Fibroblast of upper back skin (primary cell): ENCODE data around the gene UFC1.
"Not testable (repeated sequence)": the region's sequence is repeated elsewhere in the genome, so short reads cannot be mapped to it uniquely, and the experiment has no call there.

ENCODE experiments used
- DNase-seq: peaks from one replicate; pipeline ENCODE4 v3.0.0-alpha.2; 2013

The UFC1 gene

GRCh38 chr1:161153682-161154337, at the start of gene UFC1:
TSS of gene UFC1 (plus strand) at chr1:161153978. CDS start at chr1:161153998, 20 bp downstream.
- peak; percentile 88 for DNase-seq

DNA sequence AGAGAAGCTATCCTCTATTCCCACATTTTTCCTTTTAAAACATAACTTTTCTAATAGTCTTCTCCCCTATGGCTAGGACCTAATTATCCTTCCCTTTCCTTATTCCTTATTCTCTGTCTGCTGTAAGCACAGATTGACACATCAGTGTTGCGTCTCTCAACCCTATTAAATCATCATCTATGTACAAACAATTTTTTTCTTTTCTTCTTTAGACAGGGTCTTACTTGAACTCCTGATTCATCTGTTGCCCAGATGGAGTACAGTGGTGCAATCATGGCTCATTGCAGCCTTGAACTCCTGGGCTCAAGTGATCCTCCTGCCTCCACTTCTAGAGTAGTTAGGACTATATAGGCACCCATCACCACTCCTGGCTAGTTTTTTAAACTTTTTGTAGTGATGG, 47.3 kb upstream of the UFC1 start:
- DNase-seq = no peak

DNA sequence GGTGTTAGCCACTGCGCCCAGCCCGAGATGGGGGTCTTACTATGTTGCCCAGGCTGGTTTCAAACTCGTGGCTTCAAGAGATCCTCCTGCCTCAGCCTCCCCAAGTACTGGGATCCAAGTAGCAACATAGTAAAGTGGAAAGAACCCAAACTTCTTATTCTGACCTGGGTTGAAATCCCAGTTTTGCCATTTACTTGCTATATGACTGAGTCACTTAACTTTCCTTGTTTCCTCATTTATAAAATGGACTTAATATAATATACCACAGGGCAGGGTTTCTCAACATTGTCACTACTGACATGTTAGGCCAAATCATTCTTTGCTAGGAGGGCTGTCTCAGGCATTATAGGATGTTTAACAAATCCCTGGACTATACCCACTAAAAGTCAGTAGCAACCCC, 42.7 kb upstream of the UFC1 start:
- no peak for DNase-seq

DNA sequence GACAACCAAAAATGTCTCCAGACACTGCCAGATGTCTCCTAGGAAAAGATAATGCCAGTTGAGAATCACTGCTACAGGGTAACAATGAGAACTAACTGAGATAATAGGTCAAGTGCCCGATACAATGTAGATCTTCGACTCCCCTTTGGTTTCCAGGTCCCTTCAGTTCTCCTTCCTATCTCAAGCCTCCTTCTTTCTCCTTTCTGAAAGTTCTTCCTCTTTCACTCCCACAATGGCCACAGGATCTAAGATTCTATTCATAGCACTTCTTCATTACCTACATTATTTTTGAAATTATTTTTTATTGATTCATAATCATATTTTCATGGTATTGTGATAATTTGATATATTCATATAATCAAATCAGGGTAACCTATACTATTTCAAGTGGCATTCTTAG, 42.3 kb upstream of the UFC1 start:
- DNase-seq = no peak

GRCh38 chr1:161113915-161114314, 39.9 kb upstream of the UFC1 start:
- DNase-seq = no peak

DNA sequence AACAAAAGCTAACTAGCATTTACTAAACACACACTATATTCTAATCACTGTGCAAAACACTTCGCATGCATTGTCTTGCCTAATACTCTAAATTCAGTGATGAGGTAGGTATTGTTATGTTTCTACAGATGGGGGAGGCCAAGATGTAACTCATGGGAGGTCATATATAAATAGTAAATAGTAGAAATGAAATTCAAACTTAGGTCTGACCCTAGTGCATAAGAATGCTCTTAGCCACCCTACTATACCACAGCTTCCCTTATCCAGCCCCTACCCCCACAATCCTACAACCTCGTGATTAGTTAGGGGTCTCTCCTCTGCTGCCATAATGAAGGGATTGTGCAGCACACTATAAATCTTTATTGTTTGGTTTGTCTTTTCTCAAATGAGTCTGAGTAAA, 39.2 kb upstream of the UFC1 start:
- no peak for DNase-seq

DNA sequence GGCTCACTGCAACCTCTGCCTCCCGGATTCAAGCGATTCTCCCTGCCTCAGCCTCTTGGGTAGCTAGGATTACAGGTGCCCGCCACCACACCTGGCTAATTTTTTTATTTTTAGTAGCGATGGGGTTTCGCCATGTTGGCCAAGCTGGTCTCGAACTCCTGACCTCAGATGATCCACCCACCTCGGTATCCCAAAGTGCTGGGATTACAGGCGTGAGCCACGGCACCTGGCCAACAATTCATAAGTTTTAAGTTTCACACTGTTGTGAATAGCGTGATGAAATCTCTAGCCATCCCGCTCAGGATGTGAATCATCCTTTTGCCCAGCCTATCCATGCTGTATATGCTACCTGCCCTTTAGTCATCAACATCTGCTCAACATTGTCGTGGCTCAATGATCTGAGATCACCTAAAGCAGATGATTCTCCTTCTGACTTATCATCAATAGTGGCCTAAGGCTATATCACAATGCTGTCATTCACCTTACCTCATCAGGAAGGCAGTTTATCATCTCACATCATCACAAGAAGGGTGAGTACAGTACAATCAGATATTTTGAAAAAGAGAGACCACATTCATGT, 38.6 kb upstream of the UFC1 start:
- DNase-seq = peak; percentile 90

- DNase-seq = not testable (repeated sequence)
Measured at GRCh38 chr1:161115961-161116360, 37.8 kb upstream of the UFC1 start.

DNA sequence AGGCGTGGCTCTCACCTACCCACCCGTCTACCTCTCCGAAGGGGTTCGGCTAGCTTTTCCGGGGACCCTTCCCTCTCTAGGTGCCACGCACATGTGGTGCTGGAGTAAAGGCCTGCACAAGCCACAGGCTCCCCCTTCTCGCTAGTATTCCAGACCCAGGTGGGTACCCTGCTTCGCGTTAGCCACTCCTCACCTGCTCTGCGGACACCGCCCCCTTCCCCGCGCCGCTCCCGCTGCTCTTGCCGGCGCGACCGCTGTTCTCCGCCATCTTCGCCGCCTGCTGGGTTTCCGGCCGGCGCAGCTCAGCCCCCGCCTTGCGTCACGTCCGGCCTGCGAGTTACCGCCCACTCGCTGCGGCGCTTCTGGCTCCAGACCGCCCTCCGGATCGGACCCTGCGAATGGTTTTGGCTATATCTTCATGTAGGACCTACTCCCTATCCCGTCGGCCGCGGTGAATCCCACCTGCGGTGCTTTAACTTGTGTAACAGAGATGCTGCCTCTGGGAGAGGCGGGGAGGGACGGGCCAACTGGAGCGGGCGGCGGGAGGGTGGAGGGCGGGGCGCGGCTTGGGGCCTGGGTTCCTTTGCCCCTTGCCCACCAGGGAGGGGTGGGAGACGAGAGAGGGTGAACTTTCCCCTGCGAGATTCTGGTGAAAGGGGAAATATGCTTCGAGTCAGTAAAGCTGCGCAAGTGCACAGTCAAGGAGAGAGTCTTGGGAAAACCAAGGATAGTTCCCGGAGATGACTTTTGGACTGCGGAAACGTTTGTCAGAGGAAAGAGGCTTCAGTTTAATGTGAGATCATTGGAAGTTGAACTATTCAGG, 35.8 kb upstream of the UFC1 start, which contains the start of the genes NIT1 and PFDN2:
TSS of gene NIT1 (plus strand) at position 347 of the 823 bp plus-strand sequence. CDS start at position 419, 72 bp downstream.
TSS of gene PFDN2 (minus strand) at position 279 of the 823 bp plus-strand sequence. CDS start at position 268, 11 bp downstream.
- DNase-seq = peak; percentile 79

- peak; percentile 73 for DNase-seq
Measured at GRCh38 chr1:161119092-161119903, 34.5 kb upstream of the UFC1 start.

GRCh38 chr1:161121042-161121650, 32.6 kb upstream of the UFC1 start:
- DNase-seq = no peak

DNA sequence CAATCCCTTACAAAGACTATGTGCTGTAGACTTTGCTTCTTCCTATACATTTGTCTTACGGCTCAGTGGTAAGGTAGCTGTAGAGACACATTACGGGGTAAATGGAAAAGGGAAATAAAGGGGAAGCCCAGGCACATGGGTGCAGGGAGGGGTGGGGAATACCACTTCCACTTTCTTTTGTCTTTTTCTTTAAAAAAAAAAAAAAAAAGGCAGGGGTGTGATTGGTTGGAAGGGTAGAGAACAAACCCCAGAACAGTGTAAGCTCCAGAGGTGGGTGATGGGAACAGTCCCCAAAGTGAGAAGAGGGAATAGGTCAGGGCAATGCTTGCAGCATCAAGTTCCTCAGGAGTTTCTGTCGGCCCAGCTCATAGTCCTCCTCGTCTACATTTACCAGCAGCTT, 31.9 kb upstream of the UFC1 start:
- no peak for DNase-seq

DNA sequence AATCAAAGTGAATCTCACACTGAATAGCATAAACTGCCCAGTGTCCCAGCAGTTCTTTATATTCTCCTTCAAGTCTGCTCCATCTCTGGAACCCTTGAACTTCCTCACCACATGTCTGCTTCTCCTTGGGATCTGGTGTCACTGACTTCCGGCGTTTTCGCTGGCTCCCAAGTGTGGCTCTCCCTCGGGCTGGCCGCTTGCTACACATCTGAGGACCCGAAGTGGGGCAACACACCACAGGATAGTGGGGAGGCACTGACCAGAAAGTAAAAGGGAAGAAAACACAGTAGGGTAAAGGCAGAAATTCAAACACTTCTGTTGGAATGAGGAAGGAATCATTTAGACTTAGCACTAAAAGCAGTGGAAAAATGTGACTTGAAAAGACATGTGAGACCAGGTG, 30.8 kb upstream of the UFC1 start:
- DNase-seq = no peak

GRCh38 chr1:161127649-161128048, 26.1 kb upstream of the UFC1 start:
- DNase-seq = no peak

DNA sequence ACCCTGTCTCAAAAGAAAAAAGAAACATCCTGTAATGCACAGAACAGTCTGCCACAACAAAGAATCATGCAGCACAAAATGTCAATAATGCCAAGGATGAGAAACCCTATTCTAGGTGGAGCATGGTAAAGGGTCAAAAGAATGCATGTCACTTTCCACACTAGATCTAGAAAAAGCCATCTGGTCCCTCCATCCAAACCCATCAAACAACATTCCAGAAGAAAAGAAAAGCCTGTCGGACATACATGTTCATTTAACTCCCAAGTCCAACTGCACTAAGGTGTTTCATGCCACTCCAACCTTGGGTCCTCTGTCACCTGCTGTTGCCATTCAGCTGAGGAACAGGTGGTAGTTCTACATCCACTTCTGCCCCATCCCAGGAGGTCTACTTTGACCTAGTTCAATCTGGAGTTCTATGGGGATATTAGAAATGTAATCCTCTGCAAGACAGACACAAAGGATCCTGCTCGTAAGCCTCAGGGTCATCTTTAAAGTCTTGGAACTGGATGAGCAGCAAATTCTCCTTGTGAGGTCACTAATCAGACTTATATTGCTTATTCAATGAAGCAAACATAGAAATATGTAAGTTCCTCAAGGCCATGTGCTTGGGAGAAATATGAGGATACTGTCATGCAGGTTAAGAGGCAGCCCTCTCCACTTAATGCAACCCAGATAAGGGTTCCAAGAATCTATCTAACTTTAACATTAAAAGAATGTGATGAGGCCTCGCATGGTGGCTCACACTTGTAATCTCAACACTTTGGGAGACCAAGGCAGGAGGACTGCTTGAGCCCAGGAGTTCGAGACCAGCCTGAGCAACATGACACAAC, 25.0 kb upstream of the UFC1 start:
- no peak for DNase-seq

- no peak for DNase-seq
Measured at GRCh38 chr1:161130266-161130665, 23.5 kb upstream of the UFC1 start.

DNA sequence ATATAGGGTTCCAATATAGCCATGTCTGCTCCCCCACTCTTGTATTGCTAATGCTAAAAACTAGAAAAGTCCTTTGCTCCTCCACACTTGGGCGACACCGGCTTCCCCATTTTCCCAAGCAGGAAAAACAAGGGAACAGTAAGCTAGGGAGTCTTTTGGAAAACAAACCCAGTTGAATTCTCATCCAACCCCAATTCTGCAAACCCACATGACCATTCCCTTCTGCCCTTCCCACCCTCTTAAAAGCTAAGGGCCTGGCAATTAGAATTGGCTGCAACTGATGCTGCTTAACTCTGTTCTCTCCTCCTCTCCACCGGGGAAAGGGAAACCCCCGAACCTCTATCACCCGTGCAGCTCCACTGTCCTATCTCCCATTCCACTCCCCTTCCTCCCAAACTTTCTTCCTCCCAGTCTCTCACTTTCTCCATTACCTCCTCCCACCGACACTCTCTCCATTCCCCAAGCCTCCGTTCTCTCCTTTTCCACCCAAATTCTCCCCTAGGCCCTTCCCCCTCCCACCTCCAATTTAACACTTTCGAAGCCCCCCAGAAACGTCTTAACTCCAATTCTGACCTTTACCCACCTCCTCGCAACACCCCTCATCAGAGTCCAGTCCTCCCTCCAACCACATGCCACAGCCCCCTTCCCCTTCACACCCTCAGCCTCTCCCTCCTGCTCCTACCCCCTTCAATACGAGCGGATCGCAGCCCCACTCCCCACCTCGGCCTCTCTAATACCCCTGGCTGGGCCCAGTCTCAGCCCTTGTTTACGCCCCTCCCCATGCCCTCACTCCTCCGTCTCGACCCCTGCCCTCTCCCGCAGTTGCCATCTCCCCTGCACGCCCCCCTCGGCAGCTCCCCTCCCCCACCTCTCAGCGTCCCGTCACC, 22.0 kb upstream of the UFC1 start:
- DNase-seq = no peak

- DNase-seq = peak; percentile 98
Measured at GRCh38 chr1:161132410-161133219, 21.2 kb upstream of the UFC1 start, which contains the start of gene DEDD. TSS of gene DEDD (minus strand) at chr1:161132667. CDS start at chr1:161124462, 8,205 bp downstream.

DNA sequence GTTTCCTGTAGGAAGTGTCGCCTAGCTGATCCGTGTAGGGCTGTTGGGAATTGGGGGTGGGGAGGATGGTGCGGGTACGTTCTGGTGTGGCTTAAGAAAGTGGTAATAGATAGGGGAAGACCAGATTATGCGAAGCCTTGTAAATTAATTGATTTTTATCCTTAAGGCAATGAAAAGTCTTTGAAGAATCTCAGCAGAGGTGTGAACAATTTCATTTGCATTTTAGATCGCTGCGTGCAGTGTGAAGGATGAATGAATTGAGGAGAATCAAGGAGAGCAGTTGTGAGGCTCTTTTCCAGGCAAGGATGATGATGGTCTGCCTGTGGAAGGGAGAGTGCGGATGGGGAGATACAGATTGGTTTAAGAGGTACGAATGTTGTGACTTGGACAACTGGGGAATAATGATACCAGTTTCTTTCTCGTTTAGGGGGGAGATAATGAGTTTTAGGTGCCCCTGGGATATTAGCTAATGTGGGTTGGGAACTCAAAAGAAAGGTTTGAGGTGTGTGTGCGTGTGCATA, 20.5 kb upstream of the UFC1 start:
- no peak for DNase-seq
